Right atrium auricular region (tissue), 2 donors: ENCODE data around the gene KCMF1. TPM values are rescaled to one million over a fixed set of nuclear protein-coding genes. Genes with fewer than 3 reads are reported as not detected.
A peak's percentile ranks its signal among the peaks of the same experiment; 100 is the strongest.

Source experiments
- DNase-seq: peaks from one replicate; pipeline ENCODE4 v3.0.0-alpha.2; 2019; ENCODE audit warnings: low spot score
- H3K27ac ChIP-seq, 2 donors: fragments of 200-600 bp; sonication (generic); 1 replicate in 1 of 2; 2 replicates in 1 of 2; pipeline ENCODE4 v1.5.1; 2016 to 2019
- H3K27me3 ChIP-seq, 2 donors: fragments of 200-600 bp; sonication (generic); one replicate each; pipeline versions ENCODE4 v1.5.1 to v1.6.0; 2017 to 2019
- H3K36me3 ChIP-seq: fragments of 200-600 bp; sonication (generic); one replicate; pipeline ENCODE4 v1.5.1; 2016
- H3K4me1 ChIP-seq, 2 donors: fragments of 200-600 bp; sonication (generic); one replicate each; pipeline versions ENCODE4 v1.5.1 to v1.6.0; 2017 to 2019
- H3K4me3 ChIP-seq, 2 donors: fragments of 200-600 bp; sonication (generic); 1 replicate in 1 of 2; 2 replicates in 1 of 2; pipeline ENCODE4 v1.5.1; 2017 to 2019; ENCODE audit warnings: mild to moderate bottlenecking in 1 of 2, moderate library complexity in 1 of 2
- H3K9me3 ChIP-seq, 2 donors: fragments of 200-600 bp; sonication (generic); one replicate each; pipeline ENCODE4 v1.5.1; 2019
- total RNA-seq, 2 donors: library from RNA; depleted of rRNA; stranded (reverse); fragments of >200 nt; gene quantifications; one replicate each; pipeline ENCODE4 v1.1.0, GENCODE V29; 2016
- TF ChIP-seq, protein P1 (sequence below), 2 donors: fragments of 200-600 bp; sonication (generic); IDR thresholded peaks; one replicate each; pipeline ENCODE4 v1.5.1; 2019; ENCODE audit warnings: antibody characterized with exemption in 2 of 2

The KCMF1 gene
- total RNA-seq, 2 donors from 2014 or later = 53.1 to 69.5 TPM

DNA sequence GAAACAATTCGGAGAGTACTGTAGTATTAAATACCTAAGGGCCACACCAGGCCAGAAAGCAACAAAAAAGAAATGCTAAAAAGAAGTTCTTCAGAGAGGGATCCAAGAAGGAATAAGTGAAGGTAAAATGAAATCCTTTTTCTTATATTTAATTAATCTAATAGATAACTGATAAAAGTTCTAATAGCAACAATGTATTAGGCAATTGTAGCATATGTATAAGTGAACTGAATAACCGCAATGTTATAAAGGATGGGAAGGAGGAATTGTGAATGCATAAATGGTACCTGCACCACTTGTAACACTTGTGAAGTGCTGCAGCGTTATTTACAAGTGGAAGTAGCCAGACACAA is 43.7 kb upstream of the KCMF1 start:
- Histone ChIP-seq H3K4me3 (no peak overlapping the region), H3K4me1 (peaks cover 0 to 18% of the 10 kb centered on the region in 2 donors), H3K9me3 (no peaks in the 10 kb centered on the region), H3K27me3 (no peaks in the 10 kb centered on the region), H3K27ac (no peak overlapping the region), H3K36me3 (no peaks in the 10 kb centered on the region)
- no peak for DNase-seq
- TF ChIP-seq, protein P1, sequence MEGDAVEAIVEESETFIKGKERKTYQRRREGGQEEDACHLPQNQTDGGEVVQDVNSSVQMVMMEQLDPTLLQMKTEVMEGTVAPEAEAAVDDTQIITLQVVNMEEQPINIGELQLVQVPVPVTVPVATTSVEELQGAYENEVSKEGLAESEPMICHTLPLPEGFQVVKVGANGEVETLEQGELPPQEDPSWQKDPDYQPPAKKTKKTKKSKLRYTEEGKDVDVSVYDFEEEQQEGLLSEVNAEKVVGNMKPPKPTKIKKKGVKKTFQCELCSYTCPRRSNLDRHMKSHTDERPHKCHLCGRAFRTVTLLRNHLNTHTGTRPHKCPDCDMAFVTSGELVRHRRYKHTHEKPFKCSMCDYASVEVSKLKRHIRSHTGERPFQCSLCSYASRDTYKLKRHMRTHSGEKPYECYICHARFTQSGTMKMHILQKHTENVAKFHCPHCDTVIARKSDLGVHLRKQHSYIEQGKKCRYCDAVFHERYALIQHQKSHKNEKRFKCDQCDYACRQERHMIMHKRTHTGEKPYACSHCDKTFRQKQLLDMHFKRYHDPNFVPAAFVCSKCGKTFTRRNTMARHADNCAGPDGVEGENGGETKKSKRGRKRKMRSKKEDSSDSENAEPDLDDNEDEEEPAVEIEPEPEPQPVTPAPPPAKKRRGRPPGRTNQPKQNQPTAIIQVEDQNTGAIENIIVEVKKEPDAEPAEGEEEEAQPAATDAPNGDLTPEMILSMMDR (IDR thresholded peaks at IDR 0.05) = peak; percentile 6 to 13

DNA sequence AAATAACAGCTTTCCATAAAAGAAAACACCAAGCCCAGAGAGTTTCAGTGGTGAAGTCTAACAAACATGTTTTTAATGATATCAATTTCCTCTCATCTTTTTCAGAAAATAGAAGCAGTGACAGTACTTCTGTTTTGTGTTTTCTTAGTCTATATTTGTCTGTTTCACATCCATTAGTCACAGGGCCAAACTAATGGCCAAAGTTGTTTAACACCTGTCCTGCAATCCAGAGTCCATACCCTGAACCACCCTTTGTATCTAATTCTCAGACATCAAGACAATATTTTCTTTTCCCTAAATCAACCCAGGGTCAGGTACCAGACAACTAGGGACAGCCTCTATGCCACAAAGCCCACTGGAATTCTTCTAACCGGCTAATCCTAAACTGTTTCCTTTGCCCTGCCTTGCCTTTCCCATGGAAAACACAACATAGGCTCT is 39.6 kb upstream of the KCMF1 start:
- H3K4me3 ChIP-seq = no peak overlapping the region
- TF ChIP-seq, protein P1 (IDR thresholded peaks at IDR 0.05) = no peak
- no peak for DNase-seq
- H3K27ac ChIP-seq = no peak overlapping the region
- H3K36me3 ChIP-seq = no peaks in the 10 kb centered on the region
- no peaks in the 10 kb centered on the region for H3K9me3 ChIP-seq
- peaks cover 0 to 5% of the 10 kb centered on the region in 2 donors for H3K4me1 ChIP-seq
- no peaks in the 10 kb centered on the region for H3K27me3 ChIP-seq

DNA sequence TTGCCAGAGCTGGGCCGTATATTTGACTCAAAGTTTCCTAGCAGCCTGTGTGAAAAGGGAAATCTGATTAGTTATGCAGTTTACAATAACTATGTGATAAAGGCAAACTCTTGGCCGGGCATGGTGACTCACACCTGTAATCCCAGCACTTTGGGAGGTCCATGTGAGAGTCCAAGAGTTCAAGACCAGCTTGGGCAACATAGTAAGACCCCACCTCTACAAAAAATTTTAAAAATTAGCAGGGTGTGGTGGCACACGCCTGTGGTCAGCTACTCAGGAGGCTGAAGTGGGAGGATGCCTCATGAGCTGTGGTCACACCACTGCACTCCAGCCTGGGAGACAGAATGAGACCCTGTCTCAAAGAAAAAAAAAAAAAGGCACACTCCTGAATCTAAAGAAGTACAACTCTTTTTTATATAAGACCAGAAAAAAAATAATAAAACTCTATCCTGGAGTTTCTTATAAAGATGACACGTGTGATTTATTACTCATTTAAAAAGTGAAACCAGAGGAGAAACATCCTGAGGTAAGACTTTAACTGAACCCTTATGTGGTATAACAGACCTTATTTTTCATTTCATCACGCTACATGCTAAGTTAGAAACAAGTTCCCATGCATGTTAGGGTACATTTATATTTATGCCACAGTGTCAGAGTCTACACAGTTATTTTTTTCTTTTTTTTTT is 32.6 kb upstream of the KCMF1 start:
- no peaks in the 10 kb centered on the region for H3K36me3 ChIP-seq
- H3K4me1 ChIP-seq = no peaks in the 10 kb centered on the region
- TF ChIP-seq, protein P1 (IDR thresholded peaks at IDR 0.05) = no peak
- H3K27ac ChIP-seq = no peak overlapping the region
- H3K4me3 ChIP-seq = no peak overlapping the region
- DNase-seq = no peak
- no peaks in the 10 kb centered on the region for H3K27me3 ChIP-seq
- H3K9me3 ChIP-seq = no peaks in the 10 kb centered on the region

DNA sequence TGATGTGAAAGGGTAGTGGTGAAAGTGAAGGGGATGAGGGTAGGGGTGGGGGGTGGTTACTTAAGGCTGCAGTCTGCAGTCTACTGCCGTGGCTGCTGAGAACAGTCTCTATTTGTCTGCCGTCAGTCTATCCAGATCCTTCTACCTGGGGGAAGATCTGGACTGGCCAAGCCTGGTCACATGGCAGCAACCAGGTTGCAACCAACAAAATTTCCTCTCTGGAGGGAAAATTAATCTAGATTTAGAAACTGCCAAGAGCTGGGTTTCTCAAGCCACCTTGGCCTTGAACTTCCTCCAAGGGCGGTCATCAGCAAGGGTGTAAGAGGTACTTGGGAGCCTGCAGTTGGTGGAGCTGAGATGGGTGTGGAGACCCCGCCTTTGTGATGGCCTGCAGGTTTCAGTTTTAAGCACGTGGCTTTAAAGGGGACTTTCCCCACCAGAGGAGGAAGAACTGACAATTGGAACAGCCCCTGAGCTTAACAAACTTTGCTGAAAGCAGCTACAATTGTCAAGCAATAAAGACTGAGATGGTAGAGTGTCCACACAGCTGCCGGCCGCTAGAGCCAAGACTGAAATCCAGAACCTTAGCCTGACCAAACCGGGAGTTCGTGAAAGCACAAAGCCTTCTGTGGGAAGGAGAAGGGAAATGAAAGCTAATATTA is 31.4 kb upstream of the KCMF1 start:
- Histone ChIP-seq H3K9me3 (no peaks in the 10 kb centered on the region), H3K36me3 (no peaks in the 10 kb centered on the region), H3K27me3 (no peaks in the 10 kb centered on the region), H3K4me3 (no peak overlapping the region), H3K4me1 (no peaks in the 10 kb centered on the region), H3K27ac (no peak overlapping the region)
- TF ChIP-seq, protein P1 (IDR thresholded peaks at IDR 0.05) = no peak
- DNase-seq = no peak

DNA sequence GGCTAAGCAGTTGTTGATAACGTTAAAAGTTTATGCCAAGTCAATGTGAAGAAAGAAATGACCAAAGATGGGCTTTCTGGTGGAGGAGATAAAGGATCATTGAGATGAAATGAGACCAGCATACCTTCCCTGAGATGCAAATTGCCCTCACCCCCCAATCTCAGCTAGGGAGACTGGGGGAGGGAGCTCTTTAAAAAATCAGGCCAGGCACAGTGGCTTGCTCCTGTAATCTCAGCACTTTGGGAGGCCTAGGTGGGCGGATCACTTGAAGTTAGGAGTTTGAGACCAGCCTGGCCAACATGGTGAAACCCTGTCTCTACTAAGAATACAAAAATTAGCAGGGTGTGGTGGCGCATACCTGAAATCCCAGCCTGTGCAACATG is 30.9 kb upstream of the KCMF1 start:
- no peaks in the 10 kb centered on the region for H3K4me1 ChIP-seq
- no peak for DNase-seq
- H3K9me3 ChIP-seq = no peaks in the 10 kb centered on the region
- H3K4me3 ChIP-seq = no peak overlapping the region
- TF ChIP-seq, protein P1 (IDR thresholded peaks at IDR 0.05) = no peak
- no peak overlapping the region for H3K27ac ChIP-seq
- no peaks in the 10 kb centered on the region for H3K36me3 ChIP-seq
- no peaks in the 10 kb centered on the region for H3K27me3 ChIP-seq
